ENCODE results near the gene IFI27L2.

GRCh38 chr14:94164685-94165431 is 35.5 kb upstream of the IFI27L2 start:
- TF ChIP-seq CTCF (conservative IDR thresholded peaks at IDR 0.05), result no peak
- no peak for TF ChIP-seq ZFX (IDR thresholded peaks at IDR 0.05)
